CD1c-positive myeloid dendritic cell (primary cell): ENCODE results near the gene SYPL2.

Experiments
- DNase-seq: peaks from one replicate; pipeline ENCODE4 v3.0.0-alpha.2; 2016; ENCODE audit errors: extremely low spot score

Gene SYPL2

GRCh38 chr1:109516872-109517271, 50.5 kb downstream of the SYPL2 start:
- no peak for DNase-seq

GRCh38 chr1:109517337-109517736, 51.0 kb downstream of the SYPL2 start:
- DNase-seq, result no peak

GRCh38 chr1:109521002-109521951, 54.9 kb downstream of the SYPL2 start:
- DNase-seq, result no peak

- no peak for DNase-seq
Observed at GRCh38 chr1:109522026-109522425, 55.7 kb downstream of the SYPL2 start.

- DNase-seq, result no peak
Observed at GRCh38 chr1:109523706-109524105, 57.4 kb downstream of the SYPL2 start.

- no peak for DNase-seq
Observed at GRCh38 chr1:109527098-109527811, 60.9 kb downstream of the SYPL2 start.

DNA sequence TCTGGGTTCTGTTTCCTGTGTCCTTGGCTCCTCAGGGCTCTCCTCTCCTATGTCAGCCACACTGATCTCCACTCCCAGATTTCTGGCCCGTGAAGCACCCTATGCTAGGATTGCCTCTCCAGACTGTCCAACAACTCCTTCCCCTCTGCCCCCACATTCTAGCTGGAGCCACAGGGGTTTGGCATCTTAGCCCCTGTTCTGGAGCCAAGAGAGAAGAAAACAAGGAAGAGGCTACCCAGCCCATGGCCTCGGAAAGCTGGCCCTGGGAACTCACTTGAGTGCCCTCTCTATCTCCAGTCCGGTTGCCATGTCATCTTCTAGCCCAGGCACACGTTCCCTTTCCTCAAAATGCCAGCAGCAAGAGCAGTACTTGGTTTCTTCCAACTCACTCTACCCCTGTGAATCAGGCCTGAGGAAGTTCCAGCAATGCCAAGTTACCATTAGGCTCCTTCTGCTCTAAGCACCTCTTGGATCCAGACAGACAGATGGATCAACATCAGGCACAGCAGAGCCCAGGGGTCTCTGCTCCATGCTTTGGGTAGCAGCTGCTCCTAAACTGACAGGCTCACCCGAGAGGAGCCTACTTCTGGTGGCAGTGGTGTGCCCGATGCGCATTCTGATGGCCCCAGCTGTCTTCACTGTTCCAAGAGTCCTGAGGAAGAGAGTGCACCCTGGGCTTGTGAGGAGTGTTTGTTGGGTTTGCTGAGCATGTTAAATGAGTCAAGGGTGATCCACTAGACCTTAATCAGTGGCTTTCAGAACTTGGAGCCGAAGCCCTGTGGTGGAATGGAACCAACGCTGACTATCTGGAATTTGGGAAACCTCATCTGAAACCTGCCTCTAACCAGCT, 61.7 kb downstream of the SYPL2 start:
- DNase-seq, result no peak

- DNase-seq, result no peak
Observed at GRCh38 chr1:109528712-109529111, 62.4 kb downstream of the SYPL2 start.

- DNase-seq, result no peak
Observed at GRCh38 chr1:109529881-109530456, 63.6 kb downstream of the SYPL2 start.

DNA sequence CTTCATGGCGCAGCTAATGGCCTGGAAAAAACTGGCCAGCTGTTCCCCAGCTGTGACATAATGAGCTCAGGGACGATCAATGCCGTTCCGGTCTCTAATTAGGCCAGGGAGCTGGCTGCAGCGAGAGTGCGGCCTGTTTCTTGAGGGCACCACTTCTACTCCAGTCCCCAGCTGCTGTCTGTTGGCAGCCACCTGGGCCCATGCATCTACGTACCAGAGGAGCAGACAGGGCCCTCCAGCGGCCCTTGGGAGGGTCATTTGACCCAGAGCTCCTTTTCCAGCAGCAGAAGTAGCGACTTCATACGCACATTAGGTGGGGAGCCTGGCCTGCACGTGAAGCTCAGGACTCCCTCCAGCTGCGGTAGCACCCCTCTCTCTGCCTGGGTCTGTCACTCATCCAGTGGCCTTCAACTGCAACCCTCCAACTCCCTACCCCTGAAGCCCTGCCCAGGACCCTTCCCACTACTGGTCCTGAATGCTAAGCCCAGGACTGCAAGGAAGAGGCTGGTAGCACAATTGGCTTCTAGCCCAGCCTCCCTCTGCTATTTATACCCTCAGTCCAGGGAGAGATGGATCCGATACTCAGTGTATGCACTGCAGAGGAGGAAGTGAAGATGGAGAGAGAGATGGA, 64.2 kb downstream of the SYPL2 start:
- DNase-seq, result no peak

GRCh38 chr1:109531380-109531779, 65.0 kb downstream of the SYPL2 start:
- DNase-seq, result no peak
